GM19023 (cell line): ENCODE results near the gene NECTIN1.

Source experiments
- ATAC-seq: cut with Tn5 transposase; IDR thresholded peaks from one replicate; pipeline ENCODE4 v1.9.1; 2021; ENCODE audit warnings: mild to moderate bottlenecking, moderate library complexity; ENCODE audit not compliant: unreplicated experiment

NECTIN1 gene

GRCh38 chr11:119728651-119729580 is at the start of gene NECTIN1:
TSS of gene NECTIN1 (minus strand) at chr11:119729200. CDS start at chr11:119728553, 647 bp downstream.
- peak; percentile 84 for ATAC-seq

- ATAC-seq, result no peak
Measured at GRCh38 chr11:119778391-119779194, 49.6 kb upstream of the NECTIN1 start.

GRCh38 chr11:119777940-119778339 is 48.9 kb upstream of the NECTIN1 start:
- no peak for ATAC-seq

GRCh38 chr11:119776651-119777050 is 47.7 kb upstream of the NECTIN1 start:
- no peak for ATAC-seq

DNA sequence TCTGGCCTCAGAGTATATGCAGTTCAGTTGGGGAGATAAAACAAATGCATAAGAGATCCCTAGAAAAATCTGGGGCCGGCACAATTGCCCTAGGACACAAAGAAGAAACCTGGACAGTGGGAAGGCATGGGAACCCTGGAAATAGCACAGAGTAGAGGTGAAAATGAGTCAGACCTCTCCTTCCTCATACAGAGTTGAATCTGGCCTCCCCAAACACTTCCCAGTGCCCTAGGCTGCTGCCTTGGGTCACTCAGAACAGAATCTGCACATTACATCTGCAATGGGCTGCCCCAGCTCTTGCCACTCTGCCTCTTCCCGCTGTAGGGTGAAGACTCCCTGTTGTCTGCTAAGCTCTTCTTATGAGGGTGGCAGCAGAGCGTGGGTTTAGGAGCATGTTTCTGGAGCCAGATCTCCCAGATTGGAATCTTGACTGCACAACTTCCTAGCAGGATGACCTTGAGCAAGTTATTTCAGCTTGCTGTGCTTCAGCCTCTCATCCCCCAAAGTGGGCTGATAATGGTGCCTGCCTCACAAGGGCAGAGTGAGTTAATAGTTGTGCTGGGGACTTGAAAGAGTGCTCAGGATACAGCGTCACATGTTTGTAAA is 47.1 kb upstream of the NECTIN1 start:
- ATAC-seq, result no peak

DNA sequence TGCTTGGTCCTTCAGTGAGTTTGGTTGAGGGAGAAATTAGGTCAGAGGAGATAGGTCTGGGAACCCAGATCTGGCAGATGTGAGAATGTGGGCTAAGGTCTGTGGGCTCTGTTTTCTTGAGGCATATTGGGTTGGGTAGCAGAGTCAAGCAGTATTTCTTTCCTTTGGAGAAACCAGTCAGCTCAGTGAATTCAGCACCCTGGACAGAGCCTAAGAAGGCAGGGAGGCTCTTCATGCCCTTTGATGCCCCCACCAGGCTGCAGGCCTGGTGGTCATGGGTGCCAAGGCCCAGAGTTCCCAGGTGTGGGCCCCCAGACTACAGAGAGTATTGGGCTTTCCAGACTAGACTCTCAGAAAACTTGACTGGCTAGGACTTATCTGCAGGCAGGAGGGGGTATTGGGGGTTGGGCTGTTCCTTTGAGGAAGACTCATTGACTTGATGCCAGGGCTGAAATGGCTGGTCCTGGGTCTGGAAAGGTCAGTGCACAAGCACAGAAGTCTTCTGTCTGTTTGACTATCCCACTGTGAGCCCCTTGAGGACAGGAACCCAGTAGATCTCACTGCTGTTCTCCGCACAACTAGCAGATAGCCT is 45.3 kb upstream of the NECTIN1 start:
- ATAC-seq, result no peak

- ATAC-seq, result no peak
Measured at GRCh38 chr11:119772641-119773415, 43.8 kb upstream of the NECTIN1 start.

GRCh38 chr11:119772076-119772475 is 43.1 kb upstream of the NECTIN1 start:
- no peak for ATAC-seq

GRCh38 chr11:119771172-119771770 is 42.3 kb upstream of the NECTIN1 start:
- no peak for ATAC-seq

GRCh38 chr11:119765628-119766027 is 36.6 kb upstream of the NECTIN1 start:
- no peak for ATAC-seq

DNA sequence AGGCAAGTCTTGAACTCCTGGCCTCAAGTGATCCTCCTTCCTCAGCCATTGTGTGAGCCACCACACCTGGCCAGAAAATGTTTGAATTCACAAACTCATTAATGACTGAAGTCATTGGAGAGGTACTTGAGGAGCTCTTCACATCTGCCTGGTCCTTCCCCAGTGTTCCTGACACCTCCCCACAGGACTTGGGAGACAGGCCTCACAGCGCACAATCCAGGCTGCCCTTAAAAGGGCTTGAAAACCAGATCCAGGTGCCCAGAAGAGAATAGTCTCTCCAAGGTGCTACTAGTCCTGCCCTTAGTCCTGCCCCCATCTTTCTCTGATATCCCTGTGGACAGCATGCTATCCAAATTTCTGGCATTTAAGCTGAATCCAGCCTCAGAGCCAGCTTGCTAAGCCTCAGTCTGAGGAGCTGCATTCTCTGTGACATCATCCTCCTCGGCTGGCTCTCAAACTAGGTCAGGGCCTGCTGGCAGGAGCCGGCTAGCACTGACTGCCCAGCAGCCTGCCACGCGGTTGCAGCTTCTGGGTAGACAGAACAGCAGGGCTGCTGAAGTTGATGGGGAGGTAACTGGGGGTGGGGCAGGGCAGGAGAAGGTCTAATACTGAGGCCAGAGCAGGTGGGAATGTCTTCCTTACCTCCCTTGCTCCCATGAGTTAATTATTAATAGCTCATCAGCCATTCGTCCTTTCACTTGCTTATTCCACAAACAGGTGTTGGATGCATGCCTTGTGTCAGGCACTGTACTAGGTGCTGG is 35.3 kb upstream of the NECTIN1 start:
- no peak for ATAC-seq

DNA sequence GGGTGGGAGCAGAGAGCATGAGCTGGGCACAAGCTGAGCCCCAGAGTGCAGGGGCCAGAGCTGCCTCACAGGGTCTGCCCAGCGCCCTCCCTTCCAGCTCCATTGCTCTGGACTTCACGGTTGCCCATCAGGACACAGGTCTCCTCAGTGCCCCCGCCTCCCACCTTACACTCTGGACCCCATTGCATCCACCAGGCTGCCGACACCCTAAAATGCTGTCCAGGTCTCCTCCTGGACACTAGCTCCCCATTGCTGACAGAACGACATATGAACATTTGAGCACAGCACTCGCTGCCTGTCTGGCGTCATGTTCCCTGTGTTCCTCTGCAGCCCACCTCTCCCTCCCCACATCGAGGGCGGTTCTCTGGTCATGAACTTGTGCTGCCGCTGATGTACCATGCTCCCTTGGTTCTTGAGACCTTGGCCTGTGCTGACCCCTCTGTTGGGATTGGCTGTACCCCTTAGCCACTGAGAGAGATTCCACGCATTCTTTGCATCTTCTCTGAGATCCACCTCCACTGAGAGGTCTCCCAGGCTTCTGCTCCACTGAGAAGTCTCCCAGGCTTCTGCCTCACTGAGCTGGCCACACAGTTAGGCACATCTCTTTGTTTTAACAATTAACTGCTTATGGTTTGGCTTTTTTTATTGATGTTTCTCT is 34.2 kb upstream of the NECTIN1 start:
- no peak for ATAC-seq

- ATAC-seq, result no peak
Measured at GRCh38 chr11:119759747-119760412, 30.9 kb upstream of the NECTIN1 start.

DNA sequence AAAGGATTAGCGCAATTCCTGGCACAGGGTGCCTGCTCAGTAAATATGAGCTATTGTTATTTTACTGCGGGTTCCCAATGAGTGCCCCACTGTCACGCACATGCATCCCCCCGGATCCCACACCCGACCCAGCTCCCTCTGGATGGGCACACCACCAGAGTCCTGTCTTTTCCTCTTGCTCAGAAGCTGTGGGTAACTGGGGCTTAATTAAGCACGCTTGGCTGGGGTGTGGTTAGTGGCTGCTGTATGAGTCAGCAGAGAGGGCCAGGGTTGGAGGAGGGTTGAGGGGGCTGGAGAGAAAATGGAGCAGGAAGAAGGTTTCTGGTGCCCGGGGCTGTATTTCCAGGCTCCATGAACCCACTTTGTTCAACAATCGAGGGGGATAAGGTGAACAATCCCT is 30.3 kb upstream of the NECTIN1 start:
- ATAC-seq, result no peak

- no peak for ATAC-seq
Measured at GRCh38 chr11:119758291-119758690, 29.3 kb upstream of the NECTIN1 start.

DNA sequence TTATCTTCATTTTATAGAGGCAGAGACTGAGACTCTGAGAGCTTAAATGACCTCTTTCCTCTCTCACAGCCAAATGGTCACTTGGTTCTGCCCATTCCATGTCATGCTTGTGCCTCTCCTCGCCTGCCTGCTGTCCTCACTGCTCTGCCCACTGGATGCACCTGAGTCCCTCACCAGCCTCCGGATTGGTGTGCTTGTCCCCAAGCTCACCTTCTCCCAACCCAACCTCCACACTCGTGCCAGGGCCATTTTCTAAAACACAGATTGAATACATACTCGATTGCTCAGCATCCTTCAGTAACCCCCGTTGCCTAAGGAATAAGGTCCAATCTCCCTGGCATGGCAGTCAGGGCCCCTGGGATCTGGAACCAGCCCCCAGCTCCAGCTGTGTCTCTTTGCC is 28.4 kb upstream of the NECTIN1 start:
- no peak for ATAC-seq

DNA sequence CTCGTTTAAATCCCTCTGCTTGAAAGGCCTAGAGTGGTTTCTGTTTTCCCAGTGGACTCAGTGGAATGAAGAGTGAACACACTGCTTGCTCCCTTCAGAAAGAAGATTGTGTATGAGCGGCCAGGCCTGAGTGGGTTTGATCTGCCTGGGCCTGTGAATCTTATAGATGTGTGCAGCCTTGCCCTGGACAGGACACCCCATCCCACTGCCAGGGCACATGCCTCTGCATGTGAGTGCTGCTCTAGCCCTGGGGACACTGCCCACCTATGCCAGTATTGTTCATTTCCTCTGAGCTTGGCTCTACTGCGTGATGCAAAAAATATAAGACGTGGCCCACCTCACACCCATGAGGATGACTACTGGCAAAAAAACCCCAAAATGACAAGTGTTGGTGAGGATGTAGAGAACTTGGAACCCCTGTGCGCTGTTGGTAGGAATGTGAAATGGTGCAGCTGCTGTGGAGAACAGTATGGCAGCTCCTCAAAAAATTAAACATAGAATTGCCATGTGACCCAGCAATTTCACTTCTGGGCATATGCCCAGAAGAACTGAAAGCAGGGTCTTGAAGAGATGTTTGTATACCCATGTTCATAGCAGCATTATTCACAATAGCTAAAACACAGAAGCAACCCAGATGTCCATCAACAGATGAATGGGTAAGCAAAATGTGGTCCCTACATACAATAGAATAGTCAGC is 27.3 kb upstream of the NECTIN1 start:
- ATAC-seq, result no peak
